NCI-H2196 treated with DMSO at 0.1 percent for 48 hours (cell line): ENCODE results near the gene ASCC3.
"Not testable (repeated sequence)": the region's sequence is repeated elsewhere in the genome, so short reads cannot be mapped to it uniquely, and the experiment has no call there.

ENCODE experiments used
- DNase-seq: peaks from one replicate; lab custom pipeline; 2025; ENCODE audit not compliant: unreplicated experiment; lab: John Stamatoyannopoulos, UW

Gene ASCC3

DNA sequence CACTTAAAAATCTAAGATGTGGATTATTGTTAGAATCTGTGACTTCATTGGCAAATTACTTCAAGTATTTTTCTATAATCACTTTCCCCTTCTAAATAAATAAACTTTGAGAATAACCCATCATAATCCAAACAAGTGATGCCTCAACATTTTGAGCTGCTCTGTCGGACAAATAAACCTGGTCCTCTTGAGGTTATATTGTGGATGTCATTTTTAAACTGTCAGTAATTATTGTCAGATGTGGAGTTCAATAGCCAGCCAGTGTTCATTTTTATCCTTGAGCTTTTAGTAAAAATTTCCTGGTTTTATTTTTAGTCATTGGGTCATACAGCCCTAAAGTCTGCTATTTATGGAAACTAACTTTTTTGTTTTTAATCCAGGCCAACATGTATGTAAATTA lies 9.5 kb upstream of the ASCC3 start:
- DNase-seq = not testable (repeated sequence)

DNA sequence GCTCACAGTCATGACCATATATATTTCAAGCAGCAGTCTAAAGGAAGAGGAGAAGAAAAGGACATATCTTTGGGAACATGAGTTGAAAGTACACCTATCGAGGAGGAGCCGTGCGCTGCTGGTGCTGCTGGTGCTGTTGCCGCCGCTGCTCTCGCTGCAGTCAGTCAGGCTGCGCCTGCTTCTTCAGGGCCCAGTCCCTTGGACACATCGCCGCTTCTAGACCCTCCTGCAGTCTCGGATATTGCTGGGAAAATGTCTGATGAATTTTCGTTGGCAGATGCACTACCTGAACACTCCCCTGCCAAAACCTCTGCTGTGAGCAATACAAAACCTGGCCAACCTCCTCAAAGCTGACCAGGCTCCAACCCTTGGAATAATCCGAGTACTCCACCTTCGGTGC lies 8.2 kb upstream of the ASCC3 start:
- DNase-seq = no peak

DNA sequence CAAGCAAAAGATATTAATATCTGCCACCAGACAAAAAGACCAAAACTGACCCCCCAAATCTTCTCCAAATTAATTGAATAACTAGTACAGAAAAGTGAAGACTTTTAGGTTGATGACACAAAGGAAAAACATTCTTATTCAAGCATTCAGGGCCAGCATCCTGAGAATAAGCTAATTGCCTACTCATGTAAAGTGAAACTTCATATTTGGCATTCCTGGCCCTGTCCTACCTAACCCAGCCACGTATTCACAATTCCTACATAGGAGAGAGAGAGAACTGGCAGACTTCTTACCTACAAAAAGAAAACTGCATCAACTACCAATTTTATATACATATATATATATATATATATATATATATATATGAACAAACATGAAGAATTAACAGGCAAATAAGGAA lies 4.9 kb upstream of the ASCC3 start:
- DNase-seq = no peak

- no peak for DNase-seq
Observed at GRCh38 chr6:100883347-100883746, 2.2 kb upstream of the ASCC3 start.

GRCh38 chr6:100881707-100882040 lies 545 bp upstream of the ASCC3 start:
- no peak for DNase-seq

DNA sequence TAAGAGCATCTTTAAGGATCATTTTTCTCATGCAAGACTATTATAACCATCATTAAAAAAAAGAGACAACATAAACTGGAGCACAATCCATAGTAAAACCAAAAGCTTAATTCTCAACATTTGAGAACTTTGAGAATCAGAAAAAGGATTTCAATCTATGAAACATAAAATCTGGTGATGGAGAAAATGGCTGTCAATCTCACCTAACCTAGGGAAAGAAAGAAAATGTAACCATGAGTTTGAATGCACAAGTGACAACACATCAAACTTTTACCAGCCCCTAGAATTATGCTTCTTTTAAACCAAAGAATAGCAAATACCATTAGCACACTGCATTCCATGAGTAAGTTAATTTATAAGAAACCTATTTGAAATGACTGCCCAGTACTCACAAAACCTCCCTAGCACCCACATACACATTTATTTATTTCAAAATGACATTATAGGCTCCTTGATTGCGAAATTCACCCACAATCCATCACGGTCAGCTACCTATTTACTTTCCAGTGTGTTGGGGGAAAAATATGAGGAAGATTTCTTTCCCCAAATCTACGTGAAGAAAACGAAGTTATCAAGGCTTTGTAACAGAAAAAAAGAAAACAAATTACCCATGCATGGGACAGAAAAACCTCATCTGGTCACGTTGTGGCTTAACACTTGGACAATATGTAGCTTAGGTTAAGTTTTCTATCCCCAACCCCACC lies 828 bp downstream of the ASCC3 start:
- no peak for DNase-seq

DNA sequence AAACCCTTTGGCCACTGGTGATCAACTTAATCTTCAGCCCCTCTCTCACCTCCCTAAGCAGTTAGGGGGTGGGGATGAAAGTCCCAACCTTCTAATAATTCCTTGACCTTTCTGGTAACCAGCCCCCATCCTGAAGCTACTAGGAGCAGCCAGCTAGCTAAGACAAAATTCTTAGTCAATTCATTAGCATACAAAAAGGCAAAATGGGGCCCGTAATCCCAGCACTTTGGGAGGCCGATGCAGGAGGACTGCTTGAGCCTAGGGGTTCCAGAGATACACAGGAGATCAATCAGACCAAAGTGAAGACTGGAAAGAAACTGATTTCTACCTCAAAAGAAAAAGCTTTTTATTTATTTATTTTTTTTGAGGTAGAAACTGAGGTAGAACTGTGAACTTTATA lies 1.8 kb downstream of the ASCC3 start:
- no peak for DNase-seq

DNA sequence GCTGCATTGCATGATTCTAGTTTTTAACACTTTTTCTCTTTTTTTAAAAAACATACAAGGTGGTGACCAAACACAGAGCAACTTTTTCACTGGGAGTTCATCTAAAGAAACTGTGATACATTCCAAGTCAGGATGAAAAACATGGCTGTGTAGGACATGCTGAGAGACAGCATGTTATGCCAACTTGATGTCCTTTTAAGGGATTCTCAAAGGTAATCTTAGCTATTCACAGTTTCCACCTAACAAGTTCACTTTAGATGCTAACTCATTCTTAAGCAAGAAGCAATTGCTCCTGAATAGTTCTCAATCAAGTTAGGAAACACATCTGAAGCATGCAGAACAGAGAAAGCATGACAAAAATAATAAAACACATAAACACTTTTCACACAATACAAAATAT lies 3.3 kb downstream of the ASCC3 start:
- no peak for DNase-seq

- DNase-seq = no peak
Observed at GRCh38 chr6:100876251-100876650, 4.9 kb downstream of the ASCC3 start.

- DNase-seq = no peak
Observed at GRCh38 chr6:100865525-100865924, 15.6 kb downstream of the ASCC3 start.

DNA sequence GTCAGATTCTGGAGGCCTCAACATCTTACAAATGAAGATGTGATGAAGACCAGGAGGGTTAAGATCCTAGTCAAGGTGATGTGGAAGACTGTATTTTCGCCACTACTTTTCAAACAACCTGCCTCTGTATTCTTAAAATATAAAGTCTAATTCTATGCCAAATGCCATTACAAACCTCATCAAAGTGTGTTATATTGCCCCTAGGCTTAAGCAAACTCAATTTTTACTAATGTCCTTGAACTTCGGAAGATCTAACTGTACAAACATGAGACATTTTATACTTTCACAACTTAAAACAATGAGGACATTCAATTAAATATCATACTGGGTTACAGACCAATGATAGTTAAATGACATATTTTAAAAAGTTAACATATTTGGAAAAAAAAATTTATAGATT lies 19.1 kb downstream of the ASCC3 start:
- no peak for DNase-seq

GRCh38 chr6:100856146-100856545 lies 25.0 kb downstream of the ASCC3 start:
- no peak for DNase-seq

DNA sequence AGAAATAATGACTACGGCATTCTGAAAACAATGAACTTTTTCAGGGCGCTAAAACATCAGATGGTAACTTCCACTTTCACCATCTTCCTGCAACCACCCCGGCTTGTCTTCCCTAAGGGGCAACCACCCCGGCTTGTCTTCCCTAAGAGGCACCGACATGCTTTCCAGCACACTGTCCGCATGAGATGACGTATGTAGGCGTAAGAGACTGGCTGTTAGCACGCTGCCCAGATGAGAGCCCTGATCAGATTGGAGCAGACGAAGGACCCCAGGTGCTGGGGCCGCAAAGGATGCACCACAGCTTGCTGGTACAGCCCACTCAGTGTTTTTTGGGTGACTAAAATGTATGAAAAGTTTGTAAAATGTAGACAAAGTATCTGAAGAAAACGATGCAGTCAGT lies 29.3 kb downstream of the ASCC3 start:
- DNase-seq = no peak

- no peak for DNase-seq
Observed at GRCh38 chr6:100850174-100850573, 31.0 kb downstream of the ASCC3 start.

- no peak for DNase-seq
Observed at GRCh38 chr6:100846276-100846675, 34.9 kb downstream of the ASCC3 start.

DNA sequence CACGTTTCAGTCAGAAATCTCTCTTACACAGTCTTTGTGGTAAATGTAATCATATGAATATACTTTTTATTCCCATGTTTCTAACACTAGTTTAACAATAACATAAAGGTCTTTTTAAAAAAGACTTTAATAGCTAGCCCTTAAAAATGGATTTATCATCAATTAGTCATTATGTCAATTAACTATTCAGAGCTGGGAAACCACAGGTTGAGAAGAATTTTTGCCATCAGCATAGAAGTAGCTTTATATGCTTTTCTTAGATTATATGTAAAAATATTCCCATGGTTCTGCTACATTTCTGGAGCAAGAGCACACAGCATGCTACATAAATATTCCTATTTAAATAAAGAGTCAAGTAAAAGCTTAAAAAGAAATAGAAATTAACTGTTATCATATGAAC lies 35.5 kb downstream of the ASCC3 start:
- DNase-seq = no peak

GRCh38 chr6:100839419-100839818 lies 41.7 kb downstream of the ASCC3 start:
- DNase-seq = no peak

GRCh38 chr6:100838011-100838410 lies 43.1 kb downstream of the ASCC3 start:
- DNase-seq = no peak

DNA sequence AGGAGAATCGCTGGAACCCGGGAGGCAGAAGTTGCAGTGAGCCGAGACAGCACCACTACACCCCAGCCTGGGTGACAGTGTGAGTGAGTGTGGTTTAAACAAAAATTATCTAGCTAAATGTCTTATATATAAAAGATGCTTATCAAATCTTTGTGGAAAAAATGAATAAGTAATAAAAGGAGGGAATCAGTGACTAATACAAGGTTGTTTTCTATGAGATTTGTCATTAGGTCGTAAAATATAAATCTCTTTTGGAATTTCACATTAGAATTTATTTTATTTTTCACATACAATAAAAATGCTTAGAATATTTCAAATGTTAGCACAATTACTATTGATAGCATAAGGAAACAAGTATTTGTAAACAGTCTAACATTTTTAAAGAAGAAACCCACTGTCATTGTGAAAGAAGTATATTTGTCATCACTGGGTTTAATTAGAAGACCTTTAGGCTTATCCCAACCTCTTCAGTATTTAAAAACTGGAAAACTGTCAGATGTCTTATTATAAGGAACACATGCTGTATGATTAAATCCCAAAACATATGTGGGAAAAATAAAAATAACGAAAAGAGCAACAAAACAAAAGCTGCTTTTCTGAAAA lies 47.1 kb downstream of the ASCC3 start:
- no peak for DNase-seq

DNA sequence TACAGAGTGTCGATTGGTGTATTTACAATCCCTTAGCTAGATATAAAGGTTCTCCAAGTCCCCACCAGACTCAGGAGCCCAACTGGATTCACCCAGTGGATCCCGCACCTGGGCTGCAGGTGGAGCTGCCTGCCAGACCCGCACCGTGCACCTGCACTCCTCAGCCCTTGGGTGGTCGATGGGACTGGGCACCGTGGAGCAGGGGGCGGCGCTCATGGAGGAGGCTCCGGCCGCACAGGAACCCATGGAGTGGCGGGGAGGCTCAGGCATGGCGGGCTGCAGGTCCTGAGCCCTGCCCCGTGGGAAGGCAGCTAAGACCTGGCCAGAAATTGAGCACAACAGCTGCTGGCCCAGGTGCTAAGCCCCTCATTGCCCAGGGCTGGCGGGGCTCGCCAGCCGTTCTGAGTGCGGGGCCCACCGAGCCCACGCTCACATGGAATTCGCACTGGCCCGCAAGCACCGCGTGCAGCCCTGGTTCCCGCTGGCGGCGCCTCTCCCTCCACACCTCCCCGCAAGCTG lies 52.0 kb downstream of the ASCC3 start:
- DNase-seq = not testable (repeated sequence)

- DNase-seq = no peak
Observed at GRCh38 chr6:100823041-100823440, 58.1 kb downstream of the ASCC3 start.

DNA sequence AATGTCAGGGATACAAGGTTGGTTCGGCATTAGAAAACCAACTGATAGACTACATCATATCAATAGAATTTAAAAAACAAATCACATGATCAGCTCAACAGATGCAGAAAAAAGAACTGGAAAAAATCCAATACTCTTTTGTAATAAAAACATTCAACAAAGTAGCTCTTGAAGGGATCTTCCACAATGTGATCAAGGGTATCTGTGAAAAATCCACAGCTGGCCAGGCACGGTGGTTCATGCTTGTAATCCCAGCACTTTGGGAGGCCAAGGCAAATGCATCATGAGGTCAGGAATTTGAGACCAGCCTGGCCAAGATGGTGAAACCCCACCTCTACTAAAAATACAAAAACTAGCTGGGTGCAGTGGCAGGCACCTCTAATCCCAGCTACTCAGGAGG lies 63.1 kb downstream of the ASCC3 start:
- DNase-seq = no peak

DNA sequence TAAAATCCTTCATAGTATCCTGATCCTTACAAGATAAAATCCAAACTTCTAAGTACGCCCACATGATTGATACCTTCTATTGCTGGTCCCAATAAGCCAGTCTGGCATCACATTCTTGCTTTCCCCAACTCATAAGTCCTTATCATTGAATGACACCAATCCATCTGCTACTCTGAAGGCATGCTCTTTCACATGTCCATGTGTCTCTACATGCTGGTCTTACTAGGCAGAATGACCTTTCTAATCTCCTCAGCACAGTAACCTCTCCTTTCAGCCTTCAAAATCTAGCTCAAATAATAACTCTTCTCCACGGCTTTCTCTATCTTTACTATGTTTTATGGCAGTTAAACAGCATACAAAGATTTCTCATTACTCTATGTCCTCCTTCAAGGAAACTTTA lies 71.1 kb downstream of the ASCC3 start:
- DNase-seq = no peak
